HG03342 (cell line): Measurements from ENCODE around the gene SPTB.

ENCODE experiments used
- ATAC-seq: cut with Tn5 transposase; IDR thresholded peaks from one replicate; pipeline ENCODE4 v1.9.1; 2021; ENCODE audit warnings: mild to moderate bottlenecking, moderate library complexity; ENCODE audit not compliant: unreplicated experiment

SPTB gene

GRCh38 chr14:64792871-64793560, 86.7 kb downstream of the SPTB start:
- ATAC-seq = no peak

DNA sequence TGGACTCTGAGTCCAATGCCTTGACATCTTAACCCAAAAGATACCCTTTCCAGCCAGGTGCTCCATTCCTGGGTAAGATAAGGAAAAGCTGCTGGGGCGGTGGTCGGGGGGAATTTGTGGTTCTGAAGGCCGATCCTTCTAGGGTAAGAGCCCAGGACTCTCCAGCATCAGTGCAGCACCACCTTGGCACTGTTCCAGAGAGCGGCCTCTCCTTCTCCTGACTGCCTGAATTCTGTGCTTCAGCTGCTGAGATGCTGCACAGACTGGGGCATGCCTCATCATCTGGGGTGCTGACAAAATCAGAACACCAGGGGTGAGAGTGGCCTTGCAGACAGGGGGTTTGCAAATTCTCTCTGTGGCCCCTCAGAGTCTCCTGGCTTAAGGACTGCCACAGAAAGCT, 87.5 kb downstream of the SPTB start:
- no peak for ATAC-seq

DNA sequence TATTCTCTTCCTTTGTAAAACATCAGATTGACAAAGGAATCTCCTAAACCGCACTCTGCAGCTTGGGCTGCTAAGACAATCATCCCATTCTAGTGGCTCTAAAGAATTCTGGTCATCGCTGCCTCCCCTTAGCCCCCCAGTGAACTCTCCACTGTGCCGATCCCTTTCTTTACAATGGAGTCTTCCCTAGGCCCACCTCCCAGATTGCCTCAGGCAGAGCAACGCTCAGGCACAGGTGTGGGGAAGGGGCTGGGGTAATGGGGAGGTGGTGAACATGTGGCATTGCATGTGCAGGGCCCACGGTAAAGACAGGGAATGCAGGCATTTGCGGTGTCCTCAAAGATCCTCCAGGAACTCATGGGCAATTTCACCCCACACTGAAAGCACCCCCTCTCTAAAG, 89.2 kb downstream of the SPTB start:
- ATAC-seq = no peak

- no peak for ATAC-seq
These were observed 90.0 kb downstream of the SPTB start for GRCh38 chr14:64789696-64790095.

DNA sequence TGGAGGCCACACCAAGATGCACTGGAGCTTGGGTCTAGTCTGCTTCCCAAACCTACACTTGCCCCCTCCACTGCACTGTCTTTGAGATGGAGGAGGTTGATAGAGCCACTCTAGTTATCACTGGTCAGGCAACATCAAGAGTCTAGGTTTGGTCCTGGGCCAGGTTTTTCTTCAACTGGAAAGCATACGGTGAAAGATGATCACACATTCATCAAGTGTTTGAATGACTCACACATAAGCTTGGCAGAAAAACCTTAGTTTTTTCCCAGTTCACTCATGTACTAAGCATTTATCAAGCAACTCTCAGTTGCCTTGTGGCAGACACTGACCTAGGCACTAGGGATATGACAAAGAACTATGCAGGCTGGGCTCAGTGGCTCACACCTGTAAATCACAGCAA, 91.0 kb downstream of the SPTB start:
- ATAC-seq = no peak

DNA sequence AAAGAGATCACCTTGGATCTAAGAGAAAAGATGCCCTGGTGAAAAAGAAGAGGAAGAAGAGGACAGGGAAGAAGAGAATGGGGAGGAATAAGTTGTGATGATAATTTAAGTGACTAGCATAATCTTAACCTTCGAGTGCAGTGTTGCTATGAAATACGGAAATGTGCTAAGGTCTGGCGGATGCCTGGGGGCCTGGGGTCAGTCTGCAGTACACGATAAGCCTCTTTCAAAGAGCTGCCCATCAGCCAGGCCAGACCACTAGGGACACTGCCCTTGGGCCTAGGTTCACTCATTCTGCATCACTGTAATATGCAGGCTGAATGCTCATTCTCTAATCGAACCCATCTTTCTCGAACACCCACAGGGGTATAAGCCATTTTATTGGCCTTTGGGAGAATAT, 92.1 kb downstream of the SPTB start:
- ATAC-seq = no peak

- ATAC-seq = no peak
These were observed 93.2 kb downstream of the SPTB start for GRCh38 chr14:64786296-64787149.

GRCh38 chr14:64784006-64784405, 95.7 kb downstream of the SPTB start:
- no peak for ATAC-seq

GRCh38 chr14:64782196-64782595, 97.5 kb downstream of the SPTB start:
- no peak for ATAC-seq

- no peak for ATAC-seq
These were observed 100.2 kb downstream of the SPTB start for GRCh38 chr14:64779472-64779871.

DNA sequence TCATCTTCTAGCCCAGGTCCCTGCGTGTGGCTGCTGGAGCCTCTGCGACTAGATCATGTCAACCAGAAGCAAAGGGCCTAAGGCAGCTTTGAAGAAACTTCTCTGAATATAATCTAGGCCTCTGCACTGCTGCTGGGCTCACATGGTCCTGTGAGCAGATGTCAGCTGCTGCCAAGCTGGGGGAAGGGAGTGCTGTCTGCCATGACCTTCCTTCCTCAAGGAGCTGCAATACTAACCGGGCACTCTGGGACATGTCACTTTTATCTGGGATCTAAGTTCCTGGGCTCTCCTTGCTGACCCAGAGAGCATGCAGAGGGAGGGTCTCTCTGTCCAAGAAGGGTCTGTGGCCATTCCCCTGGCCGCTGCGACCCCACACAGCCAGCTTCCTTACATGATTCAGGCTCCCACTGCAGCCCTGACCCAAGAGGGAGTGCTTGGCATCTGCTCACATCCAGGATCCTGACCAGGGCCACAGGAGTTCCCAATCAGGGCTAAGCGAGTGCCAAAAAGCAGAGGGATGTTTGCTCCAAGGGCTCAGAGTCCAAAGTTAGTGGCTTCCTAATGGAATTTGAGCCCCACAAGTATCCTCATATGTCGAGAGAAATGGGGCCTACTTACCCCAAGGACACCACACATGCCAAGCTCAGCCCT, 101.5 kb downstream of the SPTB start:
- no peak for ATAC-seq

DNA sequence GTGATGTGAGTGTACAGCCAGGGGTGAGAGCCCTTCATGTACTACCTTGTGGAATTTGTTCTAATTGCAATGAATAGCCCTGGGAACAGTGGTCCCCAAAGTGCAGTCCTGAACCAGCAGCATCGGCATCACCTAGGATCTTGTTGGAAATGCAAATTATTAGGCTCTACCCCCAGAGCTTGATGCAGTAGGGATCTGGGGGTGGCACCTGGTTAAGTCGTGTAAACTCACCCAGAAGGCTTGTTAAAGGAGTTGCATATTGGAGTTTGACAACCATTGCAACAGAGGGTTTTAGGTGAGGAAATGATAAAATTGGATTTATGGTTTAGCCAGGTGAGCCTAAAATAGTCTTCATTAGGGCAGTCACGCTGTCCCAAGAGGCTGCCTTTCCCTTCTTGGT, 102.2 kb downstream of the SPTB start:
- ATAC-seq = no peak

- no peak for ATAC-seq
These were observed 104.5 kb downstream of the SPTB start for GRCh38 chr14:64775081-64775777.

- no peak for ATAC-seq
These were observed 105.4 kb downstream of the SPTB start for GRCh38 chr14:64774272-64774671.

DNA sequence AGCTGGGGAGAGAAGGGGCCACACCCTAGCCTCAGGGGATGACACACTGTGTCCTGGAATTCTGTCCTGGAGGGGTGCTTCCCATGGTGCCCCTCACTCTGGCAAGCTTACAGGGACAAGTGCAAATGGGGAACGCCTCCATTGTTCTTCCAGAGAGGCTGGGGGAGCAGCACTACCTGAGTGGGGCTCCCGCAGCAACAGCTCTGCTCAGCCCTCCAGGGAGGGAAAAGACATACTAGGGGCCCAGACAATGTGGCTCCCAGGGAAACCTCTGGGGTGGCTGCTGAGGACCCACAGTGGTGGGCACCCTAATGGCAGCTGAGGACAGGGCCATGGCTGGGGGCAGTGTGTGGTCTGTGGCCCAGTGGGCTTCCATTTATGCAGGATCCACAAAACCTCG, 106.1 kb downstream of the SPTB start:
- ATAC-seq = no peak

DNA sequence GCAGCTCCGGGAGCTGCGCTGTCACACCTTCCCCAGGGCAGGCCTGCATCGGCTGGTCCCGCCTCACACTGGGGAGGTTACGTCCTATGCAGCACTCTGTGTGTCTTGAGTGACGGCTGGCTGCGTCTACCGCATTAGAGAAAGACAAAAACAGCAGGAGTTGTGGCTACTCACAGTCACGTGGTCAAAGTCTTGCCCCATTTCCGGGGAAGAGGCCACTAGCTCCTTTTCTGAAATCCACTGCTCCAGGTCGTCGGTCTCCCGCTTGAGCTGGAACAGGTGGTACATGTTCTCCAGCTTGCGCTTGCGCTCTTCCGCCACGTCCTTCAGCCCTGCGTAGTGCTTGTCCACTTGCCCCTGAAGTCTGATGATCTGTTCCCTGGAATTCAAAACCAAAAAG, 106.7 kb downstream of the SPTB start:
- no peak for ATAC-seq

GRCh38 chr14:64772397-64772950, 107.2 kb downstream of the SPTB start:
- ATAC-seq = no peak

DNA sequence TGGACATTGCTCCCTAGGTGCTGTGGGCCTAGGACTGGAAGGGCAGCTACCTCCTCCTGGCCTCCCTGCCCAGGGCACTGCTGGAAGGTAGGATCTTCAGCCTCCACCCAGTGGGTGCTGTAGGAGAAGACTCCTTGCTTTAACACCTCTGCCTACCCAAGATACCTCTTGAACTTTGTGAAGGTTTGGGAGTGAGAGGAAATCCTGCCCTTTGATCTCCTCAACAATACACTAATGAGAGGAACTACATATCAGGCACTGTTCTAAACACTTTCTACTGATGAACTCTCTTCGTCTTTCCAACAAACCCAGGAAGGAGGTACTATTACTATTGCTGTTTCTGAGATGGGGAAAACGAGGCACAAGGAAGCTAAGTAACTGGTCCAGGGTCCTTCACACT, 108.5 kb downstream of the SPTB start:
- ATAC-seq = no peak

GRCh38 chr14:64770751-64771150, 109.0 kb downstream of the SPTB start:
- ATAC-seq = no peak

GRCh38 chr14:64769096-64770020, 110.3 kb downstream of the SPTB start:
- no peak for ATAC-seq
